Muscle layer of colon (tissue), 2 donors: ENCODE results near the gene UBE2H.

Experiments used
- H3K27ac ChIP-seq: one replicate; pipeline ENCODE4 v1.7.0; 2013; ENCODE audit warnings: low read depth, mild to moderate bottlenecking, low read length, moderate library complexity
- H3K27me3 ChIP-seq, 2 donors: one replicate each; pipeline ENCODE4 v1.7.0; 2013; ENCODE audit warnings: low read length in 2 of 2, mild to moderate bottlenecking in 2 of 2; ENCODE audit not compliant: insufficient read depth in 2 of 2, control insufficient read depth in 1 of 2
- H3K36me3 ChIP-seq: one replicate; pipeline ENCODE4 v1.7.0; 2013; ENCODE audit warnings: mild to moderate bottlenecking, low read length; ENCODE audit not compliant: insufficient read depth
- H3K4me1 ChIP-seq: one replicate; pipeline ENCODE4 v1.7.0; 2013; ENCODE audit warnings: mild to moderate bottlenecking, low read length; ENCODE audit not compliant: insufficient read depth
- H3K4me3 ChIP-seq, 2 donors: one replicate each; pipeline ENCODE4 v1.7.0; 2013; ENCODE audit warnings: low read length in 2 of 2, low read depth in 1 of 2, mild to moderate bottlenecking in 1 of 2, moderate library complexity in 1 of 2
- H3K9ac ChIP-seq: one replicate; pipeline ENCODE4 v1.7.0; 2013; ENCODE audit warnings: low read length
- H3K9me3 ChIP-seq: one replicate; pipeline ENCODE4 v1.7.0; 2013; ENCODE audit warnings: mild to moderate bottlenecking, low read length
- donor health status: abdominal sarcoma.
- donor health status: Adenocarcinoma of cecum.

The UBE2H gene

DNA sequence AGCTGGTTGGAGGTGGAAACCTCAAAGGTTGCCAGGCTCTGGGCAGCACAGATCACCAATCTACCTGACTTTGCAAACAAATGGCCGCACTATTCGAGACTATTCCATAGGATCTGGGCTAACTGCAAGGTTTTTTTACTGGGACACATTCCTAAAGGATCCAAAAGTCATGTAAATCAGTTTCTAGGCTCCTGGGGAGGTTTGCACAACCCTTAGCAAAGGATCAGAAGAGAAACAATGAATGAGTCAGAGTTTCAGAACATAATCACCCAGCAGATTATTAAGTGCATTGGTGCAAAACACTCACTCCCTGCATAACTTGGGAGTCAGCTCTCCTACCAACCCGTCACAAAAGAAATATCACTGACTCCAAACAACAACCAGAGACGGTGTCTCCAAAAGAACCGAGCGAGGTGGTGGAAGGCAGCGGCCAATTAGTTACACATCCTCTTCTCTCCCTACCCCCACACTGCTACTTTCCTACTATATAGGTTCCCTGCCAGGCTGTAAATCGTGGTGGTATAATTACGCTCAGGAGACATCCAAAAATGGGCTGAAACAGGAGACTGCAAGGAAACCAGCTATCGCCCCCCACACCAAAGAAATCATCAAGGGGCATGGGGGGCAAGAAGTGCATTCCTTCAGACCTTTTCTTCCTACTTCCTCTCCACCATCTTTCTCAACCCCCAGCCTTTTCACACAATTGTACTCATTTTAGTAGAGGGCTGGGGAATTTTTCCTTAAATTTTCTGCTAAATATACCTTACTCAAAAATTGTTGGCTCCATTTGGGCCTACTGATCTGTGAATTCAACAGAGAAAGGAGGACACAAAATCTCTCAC lies 3.2 kb downstream of the UBE2H start:
- peak overlapping the region; percentile 83 for H3K27ac ChIP-seq
- H3K4me3 ChIP-seq = peak overlapping the region; percentile 73 to 94
- H3K36me3 ChIP-seq = no peaks in the 10 kb centered on the region
- H3K9me3 ChIP-seq = no peaks in the 10 kb centered on the region
- H3K4me1 ChIP-seq = peaks cover 37% of the 10 kb centered on the region
- H3K9ac ChIP-seq = peak overlapping the region; percentile 75
- no peaks in the 10 kb centered on the region for H3K27me3 ChIP-seq

DNA sequence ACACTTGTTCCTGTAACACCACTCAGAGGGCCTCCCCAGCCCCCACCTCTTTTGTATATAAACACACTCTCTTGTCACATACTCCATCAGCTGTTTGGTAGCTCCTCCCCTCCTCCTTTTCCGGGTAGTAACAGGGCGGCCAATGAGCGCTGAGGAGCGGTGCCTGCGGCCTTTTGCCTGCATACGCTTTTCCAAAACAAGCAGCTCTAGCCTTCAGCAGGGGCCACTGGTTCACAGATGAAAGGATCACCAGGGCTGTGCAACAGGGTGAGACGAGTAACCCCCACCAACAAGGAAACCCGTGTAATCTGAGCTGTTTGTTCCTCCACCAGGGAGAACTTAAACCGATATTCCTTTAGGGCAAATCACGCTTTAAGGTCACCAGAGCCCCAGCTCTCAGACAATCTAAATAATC lies 3.9 kb downstream of the UBE2H start:
- Histone ChIP-seq H3K4me1 (peaks cover 37% of the 10 kb centered on the region), H3K9ac (no peak overlapping the region)

DNA sequence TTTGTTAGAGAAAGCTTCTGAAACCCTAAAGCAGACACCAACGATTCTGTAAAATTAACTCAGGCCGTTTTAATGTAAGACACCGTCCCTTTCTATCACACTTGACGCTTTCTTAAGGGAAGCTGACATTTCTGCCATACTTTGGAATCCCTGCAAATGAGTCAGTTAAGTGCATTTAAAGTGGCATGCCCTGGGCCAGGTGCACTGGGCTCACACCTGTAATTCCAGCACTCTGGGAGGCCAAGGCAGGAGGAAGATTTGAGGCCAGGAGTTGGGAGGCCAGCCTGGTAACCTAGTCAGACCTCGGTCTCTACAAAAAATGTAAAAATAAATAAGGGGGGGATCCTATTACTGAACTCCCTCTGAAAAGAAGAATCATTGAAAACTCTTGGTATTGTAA lies 4.4 kb downstream of the UBE2H start:
- Histone ChIP-seq H3K4me1 (peaks cover 37% of the 10 kb centered on the region), H3K27ac (peak overlapping the region; percentile 41), H3K4me3 (no peak overlapping the region), H3K9ac (no peak overlapping the region), H3K36me3 (no peaks in the 10 kb centered on the region), H3K27me3 (no peaks in the 10 kb centered on the region), H3K9me3 (no peaks in the 10 kb centered on the region)

More for the DNA sequence above, 3.9 kb downstream of the UBE2H start:
- Histone ChIP-seq H3K9me3 (no peaks in the 10 kb centered on the region), H3K4me3 (peak overlapping the region; percentile 73 to 94), H3K36me3 (no peaks in the 10 kb centered on the region), H3K27me3 (no peaks in the 10 kb centered on the region), H3K27ac (peak overlapping the region; percentile 83)

DNA sequence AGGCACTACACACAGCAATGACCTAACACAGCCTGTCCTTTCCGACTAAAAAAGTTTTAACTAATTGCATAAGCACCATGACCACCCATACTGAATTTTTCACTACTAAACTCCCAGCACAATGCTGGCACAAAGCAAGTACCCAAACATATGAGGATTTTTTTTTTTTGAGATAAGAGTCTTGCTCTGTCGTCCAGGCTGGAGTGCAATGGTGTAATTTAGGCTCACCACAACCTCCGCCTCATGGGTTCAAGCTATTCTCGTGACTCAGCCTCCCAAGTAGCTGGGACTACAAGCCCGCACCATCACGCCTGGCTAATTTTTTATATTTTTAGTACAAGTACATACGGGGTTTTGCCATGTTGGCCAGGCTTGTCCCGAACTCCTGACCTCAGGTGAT lies 5.1 kb downstream of the UBE2H start:
- Histone ChIP-seq H3K27me3 (no peaks in the 10 kb centered on the region), H3K9ac (no peak overlapping the region), H3K36me3 (no peaks in the 10 kb centered on the region), H3K27ac (no peak overlapping the region), H3K9me3 (no peaks in the 10 kb centered on the region), H3K4me1 (peaks cover 32% of the 10 kb centered on the region), H3K4me3 (no peak overlapping the region)

DNA sequence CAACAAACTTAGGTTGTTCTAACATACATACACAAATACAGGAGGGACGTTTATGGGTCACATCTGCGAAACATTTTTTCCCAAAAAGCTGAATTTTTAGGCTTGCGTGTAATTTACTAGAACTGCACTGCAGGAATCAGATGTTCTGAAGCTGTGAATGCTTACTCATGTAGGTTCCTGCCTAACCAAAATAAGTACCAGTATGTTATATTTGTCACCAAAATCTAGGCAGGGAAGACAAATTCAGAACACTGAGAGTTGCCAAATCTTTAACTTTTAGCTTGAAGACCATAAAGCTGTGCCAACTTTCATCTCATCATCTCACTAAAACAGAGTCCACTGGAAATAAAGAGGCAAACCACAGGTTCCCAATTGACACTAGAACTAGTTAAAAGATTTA lies 5.7 kb downstream of the UBE2H start:
- Histone ChIP-seq H3K4me1 (peaks cover 32% of the 10 kb centered on the region), H3K4me3 (no peak overlapping the region), H3K27me3 (no peaks in the 10 kb centered on the region), H3K27ac (no peak overlapping the region), H3K9me3 (no peaks in the 10 kb centered on the region), H3K9ac (no peak overlapping the region), H3K36me3 (no peaks in the 10 kb centered on the region)

- Histone ChIP-seq H3K9me3 (no peaks in the 10 kb centered on the region), H3K27me3 (no peaks in the 10 kb centered on the region), H3K9ac (no peak overlapping the region), H3K4me3 (no peak overlapping the region), H3K27ac (no peak overlapping the region), H3K4me1 (peaks cover 36% of the 10 kb centered on the region), H3K36me3 (no peaks in the 10 kb centered on the region)
Measured at GRCh38 chr7:129946282-129946681, 6.5 kb downstream of the UBE2H start.

- H3K4me1 ChIP-seq = peaks cover 37% of the 10 kb centered on the region
- no peaks in the 10 kb centered on the region for H3K9me3 ChIP-seq
- no peak overlapping the region for H3K4me3 ChIP-seq
- H3K9ac ChIP-seq = no peak overlapping the region
- no peaks in the 10 kb centered on the region for H3K27me3 ChIP-seq
- no peak overlapping the region for H3K27ac ChIP-seq
- no peaks in the 10 kb centered on the region for H3K36me3 ChIP-seq
Measured at GRCh38 chr7:129943352-129943751, 9.4 kb downstream of the UBE2H start.

- Histone ChIP-seq H3K9ac (no peak overlapping the region), H3K4me3 (no peak overlapping the region), H3K27me3 (no peaks in the 10 kb centered on the region), H3K4me1 (peaks cover 16% of the 10 kb centered on the region), H3K27ac (no peak overlapping the region), H3K36me3 (no peaks in the 10 kb centered on the region), H3K9me3 (no peaks in the 10 kb centered on the region)
Measured at GRCh38 chr7:129940329-129940728, 12.4 kb downstream of the UBE2H start.

DNA sequence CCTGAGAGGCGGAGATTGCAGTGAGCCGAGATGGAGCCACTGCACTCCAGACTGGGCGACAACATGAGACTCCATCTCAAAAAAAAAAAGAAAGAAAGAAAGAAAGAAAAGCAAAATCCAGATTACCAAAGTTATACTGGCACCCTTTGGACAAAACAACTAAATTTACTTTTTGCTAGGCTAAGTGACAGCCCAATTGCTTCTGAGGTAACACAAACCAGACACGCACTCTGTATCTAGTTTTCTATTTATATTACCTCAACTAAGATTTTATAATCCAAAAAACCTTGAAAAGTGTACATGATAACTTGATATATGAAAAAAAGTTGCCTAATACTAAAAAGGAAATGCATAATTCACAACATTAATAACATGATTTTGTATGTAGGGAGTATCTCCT lies 12.9 kb downstream of the UBE2H start:
- Histone ChIP-seq H3K4me3 (no peak overlapping the region), H3K9ac (no peak overlapping the region), H3K36me3 (no peaks in the 10 kb centered on the region), H3K9me3 (no peaks in the 10 kb centered on the region), H3K27me3 (no peaks in the 10 kb centered on the region), H3K27ac (no peak overlapping the region), H3K4me1 (peaks cover 16% of the 10 kb centered on the region)

DNA sequence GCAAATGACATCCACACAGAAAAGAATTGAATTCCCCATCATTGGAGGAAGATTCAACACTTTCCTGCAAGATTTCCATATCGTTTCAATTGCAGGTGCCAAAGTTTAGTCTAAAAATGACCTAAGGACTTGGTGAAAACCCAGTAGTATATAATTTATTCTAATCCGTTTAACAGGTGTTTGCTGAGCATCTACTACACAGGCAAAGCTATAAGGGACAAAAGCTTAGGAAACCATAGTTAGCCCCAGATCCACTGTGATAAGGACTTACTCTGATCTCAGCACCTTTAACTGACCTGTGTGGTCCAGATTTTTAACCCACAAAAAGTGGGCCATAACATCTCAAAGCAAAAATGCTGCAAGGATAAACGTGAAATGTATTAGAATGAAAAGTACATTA lies 19.1 kb downstream of the UBE2H start:
- Histone ChIP-seq H3K4me1 (no peaks in the 10 kb centered on the region), H3K27me3 (no peaks in the 10 kb centered on the region), H3K9me3 (no peaks in the 10 kb centered on the region), H3K4me3 (no peak overlapping the region), H3K36me3 (no peaks in the 10 kb centered on the region), H3K27ac (no peak overlapping the region), H3K9ac (no peak overlapping the region)

DNA sequence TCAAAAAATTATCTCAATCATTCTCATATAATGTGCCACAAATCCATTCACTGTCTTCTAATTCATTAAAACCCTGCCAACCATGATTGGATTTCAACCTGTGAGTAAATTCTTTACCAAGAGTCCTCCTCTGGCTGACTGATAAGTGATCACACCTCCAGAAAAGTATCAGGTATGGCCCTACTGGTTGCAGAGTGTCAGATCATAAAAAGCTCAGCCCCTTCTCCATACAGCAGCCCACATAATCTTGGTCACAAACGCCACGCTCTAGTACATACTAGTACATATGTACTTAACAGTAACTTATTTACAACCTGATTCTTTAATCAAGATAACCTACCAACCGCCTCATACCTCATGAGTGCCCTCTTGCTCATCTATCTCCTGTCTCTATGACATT lies 26.1 kb downstream of the UBE2H start:
- Histone ChIP-seq H3K9ac (no peak overlapping the region), H3K27ac (no peak overlapping the region), H3K27me3 (no peaks in the 10 kb centered on the region), H3K36me3 (no peaks in the 10 kb centered on the region), H3K4me1 (peaks cover 24% of the 10 kb centered on the region), H3K9me3 (no peaks in the 10 kb centered on the region), H3K4me3 (no peak overlapping the region)

DNA sequence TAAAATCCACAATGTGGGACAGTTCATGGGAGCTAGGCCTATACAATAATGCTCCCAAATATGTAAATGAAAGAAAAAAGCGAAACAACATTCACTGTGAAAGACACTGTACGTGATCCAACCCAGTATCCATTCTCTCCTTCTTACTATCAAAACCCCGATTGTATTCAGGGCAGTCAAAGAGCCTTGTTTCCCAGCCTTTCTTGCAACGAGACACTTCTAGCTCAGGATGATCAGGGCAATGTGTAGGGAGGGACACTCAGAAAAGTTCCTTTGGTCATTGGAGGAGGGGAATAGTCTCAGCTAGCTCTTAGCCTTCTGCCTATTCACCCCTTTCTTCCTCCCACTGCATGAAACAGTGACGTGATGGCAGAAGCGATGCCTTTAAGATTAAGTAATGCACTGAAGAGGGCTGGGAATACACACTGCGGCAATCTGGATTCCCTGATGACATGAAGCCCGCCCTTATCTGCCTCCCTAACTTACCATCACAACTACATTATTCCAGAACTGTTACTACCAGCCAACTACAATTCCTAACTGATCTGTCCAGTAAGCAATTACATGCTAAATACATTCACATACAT lies 27.3 kb downstream of the UBE2H start:
- Histone ChIP-seq H3K9me3 (no peaks in the 10 kb centered on the region), H3K36me3 (no peaks in the 10 kb centered on the region), H3K4me1 (peaks cover 24% of the 10 kb centered on the region), H3K27me3 (no peaks in the 10 kb centered on the region), H3K9ac (no peak overlapping the region), H3K27ac (peak overlapping the region; percentile 42), H3K4me3 (peak overlapping the region in 1 of 2 donors; percentile 7)
